Right renal pelvis (tissue), 4 donors: ENCODE measurements around the gene OR6V1. TPM values are rescaled to one million over a fixed set of nuclear protein-coding genes. Genes with fewer than 3 reads are reported as not detected.
A peak's percentile ranks its signal among the peaks of the same experiment; 100 is the strongest.

ENCODE experiments used
- DNase-seq, 4 donors: peaks; one replicate each; pipeline ENCODE4 v3.0.0-alpha.2; 2013; ENCODE audit warnings: low read depth in 4 of 4, low spot score in 3 of 4, missing footprints in 1 of 4
- polyA plus RNA-seq, 4 donors: library from polyadenylated mRNA; unstranded; fragments of 120-200 nt; gene quantifications; one replicate each; pipeline ENCODE4 v1.2.1, GENCODE V29; 2013; ENCODE audit not compliant: insufficient read length in 4 of 4

The OR6V1 gene
- polyA plus RNA-seq, result not detected

- no peak for DNase-seq
These were observed at the start of gene OR6V1 for GRCh38 chr7:143052041-143052440. Gene OR6V1 (plus strand): TSS chr7:143052341. CDS start chr7:143052341, 0 bp downstream.

- no peak for DNase-seq
These were observed 49.2 kb upstream of the OR6V1 start for GRCh38 chr7:143002898-143003297.

- DNase-seq, result peak in 1 of 4 donors; percentile 44
These were observed 48.6 kb upstream of the OR6V1 start for GRCh38 chr7:143003393-143004051.

- no peak for DNase-seq
These were observed 46.4 kb upstream of the OR6V1 start for GRCh38 chr7:143005632-143006260.

- peak; percentile 45 to 72 (median 48) for DNase-seq
These were observed 43.9 kb upstream of the OR6V1 start for GRCh38 chr7:143008007-143008901.

- no peak for DNase-seq
These were observed 40.1 kb upstream of the OR6V1 start for GRCh38 chr7:143012001-143012400.

GRCh38 chr7:143012409-143012808 lies 39.7 kb upstream of the OR6V1 start:
- no peak for DNase-seq

GRCh38 chr7:143013473-143013872 lies 38.7 kb upstream of the OR6V1 start:
- no peak for DNase-seq

GRCh38 chr7:143013893-143014292 lies 38.2 kb upstream of the OR6V1 start:
- DNase-seq, result no peak

- DNase-seq, result no peak
These were observed 37.1 kb upstream of the OR6V1 start for GRCh38 chr7:143015084-143015483.

- no peak for DNase-seq
These were observed 36.1 kb upstream of the OR6V1 start for GRCh38 chr7:143015926-143016490.

GRCh38 chr7:143016996-143017395 lies 35.1 kb upstream of the OR6V1 start:
- no peak for DNase-seq

GRCh38 chr7:143018931-143019330 lies 33.2 kb upstream of the OR6V1 start:
- no peak for DNase-seq

- DNase-seq, result no peak
These were observed 29.1 kb upstream of the OR6V1 start for GRCh38 chr7:143023047-143023446.

- DNase-seq, result no peak
These were observed 26.8 kb upstream of the OR6V1 start for GRCh38 chr7:143025371-143025770.

- no peak for DNase-seq
These were observed 25.1 kb upstream of the OR6V1 start, which contains the start of gene OR9A2 for GRCh38 chr7:143027032-143027431. Gene OR9A2 (minus strand): TSS chr7:143027132. CDS start chr7:143027132, 0 bp downstream.

- DNase-seq, result no peak
These were observed 24.5 kb upstream of the OR6V1 start for GRCh38 chr7:143027683-143028082.

- DNase-seq, result no peak
These were observed 13.5 kb upstream of the OR6V1 start for GRCh38 chr7:143038635-143039034.

- DNase-seq, result no peak
These were observed 11.9 kb upstream of the OR6V1 start for GRCh38 chr7:143040209-143040715.

GRCh38 chr7:143041346-143041745 lies 10.8 kb upstream of the OR6V1 start:
- DNase-seq, result no peak
